ENCODE data around the gene IL36A.

DNA sequence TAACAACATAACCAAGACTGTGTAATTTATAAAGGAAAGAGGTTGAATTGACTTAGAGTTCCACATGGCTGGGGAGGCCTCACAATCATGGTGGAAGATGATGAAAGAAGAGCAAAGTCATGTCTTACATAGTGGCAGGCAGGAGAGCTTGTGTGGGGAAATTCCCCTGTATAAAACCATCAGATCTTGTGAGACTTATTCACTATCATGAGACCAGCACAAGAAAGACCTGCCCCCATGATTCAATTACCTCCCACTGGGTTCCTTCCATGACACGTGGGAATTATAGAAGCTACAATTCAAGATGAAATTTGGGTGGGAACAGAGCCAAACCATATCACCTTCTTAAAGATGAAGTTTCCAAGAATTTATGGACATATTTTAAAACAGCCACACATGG is 51.3 kb downstream of the IL36A start:
- TF ChIP-seq TCF12 (IDR thresholded peaks at IDR 0.05) = no peak
- TF ChIP-seq, protein P1, sequence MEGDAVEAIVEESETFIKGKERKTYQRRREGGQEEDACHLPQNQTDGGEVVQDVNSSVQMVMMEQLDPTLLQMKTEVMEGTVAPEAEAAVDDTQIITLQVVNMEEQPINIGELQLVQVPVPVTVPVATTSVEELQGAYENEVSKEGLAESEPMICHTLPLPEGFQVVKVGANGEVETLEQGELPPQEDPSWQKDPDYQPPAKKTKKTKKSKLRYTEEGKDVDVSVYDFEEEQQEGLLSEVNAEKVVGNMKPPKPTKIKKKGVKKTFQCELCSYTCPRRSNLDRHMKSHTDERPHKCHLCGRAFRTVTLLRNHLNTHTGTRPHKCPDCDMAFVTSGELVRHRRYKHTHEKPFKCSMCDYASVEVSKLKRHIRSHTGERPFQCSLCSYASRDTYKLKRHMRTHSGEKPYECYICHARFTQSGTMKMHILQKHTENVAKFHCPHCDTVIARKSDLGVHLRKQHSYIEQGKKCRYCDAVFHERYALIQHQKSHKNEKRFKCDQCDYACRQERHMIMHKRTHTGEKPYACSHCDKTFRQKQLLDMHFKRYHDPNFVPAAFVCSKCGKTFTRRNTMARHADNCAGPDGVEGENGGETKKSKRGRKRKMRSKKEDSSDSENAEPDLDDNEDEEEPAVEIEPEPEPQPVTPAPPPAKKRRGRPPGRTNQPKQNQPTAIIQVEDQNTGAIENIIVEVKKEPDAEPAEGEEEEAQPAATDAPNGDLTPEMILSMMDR (IDR thresholded peaks at IDR 0.05) = no peak
- TF ChIP-seq, protein P2, sequence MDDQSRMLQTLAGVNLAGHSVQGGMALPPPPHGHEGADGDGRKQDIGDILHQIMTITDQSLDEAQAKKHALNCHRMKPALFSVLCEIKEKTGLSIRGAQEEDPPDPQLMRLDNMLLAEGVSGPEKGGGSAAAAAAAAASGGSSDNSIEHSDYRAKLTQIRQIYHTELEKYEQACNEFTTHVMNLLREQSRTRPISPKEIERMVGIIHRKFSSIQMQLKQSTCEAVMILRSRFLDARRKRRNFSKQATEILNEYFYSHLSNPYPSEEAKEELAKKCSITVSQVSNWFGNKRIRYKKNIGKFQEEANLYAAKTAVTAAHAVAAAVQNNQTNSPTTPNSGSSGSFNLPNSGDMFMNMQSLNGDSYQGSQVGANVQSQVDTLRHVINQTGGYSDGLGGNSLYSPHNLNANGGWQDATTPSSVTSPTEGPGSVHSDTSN (IDR thresholded peaks at IDR 0.05) = no peak
